PC-3 (cell line): ENCODE measurements around the gene LIPG.

ENCODE experiments used
- EZH2 ChIP-seq: fragments of 300-600 bp; sonication (generic); IDR thresholded peaks from one replicate; pipeline ENCODE4 v1.6.1; 2017; ENCODE audit warnings: antibody characterized with exemption, mild to moderate bottlenecking, low read length; ENCODE audit not compliant: unreplicated experiment
- TF ChIP-seq, protein P1 (sequence below): fragments of 300-600 bp; sonication (generic); conservative IDR thresholded peaks from 2 replicates; pipeline ENCODE4 v1.5.1; 2017; ENCODE audit warnings: antibody characterized with exemption, low read depth, mild to moderate bottlenecking, low read length

DNA sequence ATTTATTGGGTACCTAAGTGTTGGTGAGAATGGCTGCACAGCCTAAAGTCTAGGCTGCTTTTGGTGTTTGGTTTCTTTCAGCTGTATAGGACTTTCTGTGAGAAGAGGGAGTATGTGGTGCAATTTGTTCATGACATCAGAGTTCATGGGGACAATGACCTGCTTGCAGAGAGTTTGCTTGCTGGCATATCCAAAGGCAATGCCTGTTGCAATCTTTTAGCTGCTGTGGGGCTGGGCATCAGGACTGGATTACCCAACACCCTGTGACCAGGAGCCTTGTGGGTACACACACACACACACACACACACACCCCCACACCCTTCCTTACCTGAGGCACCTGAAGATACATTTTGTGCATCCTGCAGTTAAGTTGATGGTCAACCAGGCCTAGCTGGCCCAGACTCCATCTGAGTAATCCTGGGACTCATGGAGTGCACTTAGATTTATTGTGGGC, 68.4 kb downstream of the LIPG start:
- TF ChIP-seq, protein P1, sequence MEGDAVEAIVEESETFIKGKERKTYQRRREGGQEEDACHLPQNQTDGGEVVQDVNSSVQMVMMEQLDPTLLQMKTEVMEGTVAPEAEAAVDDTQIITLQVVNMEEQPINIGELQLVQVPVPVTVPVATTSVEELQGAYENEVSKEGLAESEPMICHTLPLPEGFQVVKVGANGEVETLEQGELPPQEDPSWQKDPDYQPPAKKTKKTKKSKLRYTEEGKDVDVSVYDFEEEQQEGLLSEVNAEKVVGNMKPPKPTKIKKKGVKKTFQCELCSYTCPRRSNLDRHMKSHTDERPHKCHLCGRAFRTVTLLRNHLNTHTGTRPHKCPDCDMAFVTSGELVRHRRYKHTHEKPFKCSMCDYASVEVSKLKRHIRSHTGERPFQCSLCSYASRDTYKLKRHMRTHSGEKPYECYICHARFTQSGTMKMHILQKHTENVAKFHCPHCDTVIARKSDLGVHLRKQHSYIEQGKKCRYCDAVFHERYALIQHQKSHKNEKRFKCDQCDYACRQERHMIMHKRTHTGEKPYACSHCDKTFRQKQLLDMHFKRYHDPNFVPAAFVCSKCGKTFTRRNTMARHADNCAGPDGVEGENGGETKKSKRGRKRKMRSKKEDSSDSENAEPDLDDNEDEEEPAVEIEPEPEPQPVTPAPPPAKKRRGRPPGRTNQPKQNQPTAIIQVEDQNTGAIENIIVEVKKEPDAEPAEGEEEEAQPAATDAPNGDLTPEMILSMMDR: no peak
- TF ChIP-seq EZH2: no peak
